ENCODE measurements around the gene DCTN5.

The DCTN5 gene

DNA sequence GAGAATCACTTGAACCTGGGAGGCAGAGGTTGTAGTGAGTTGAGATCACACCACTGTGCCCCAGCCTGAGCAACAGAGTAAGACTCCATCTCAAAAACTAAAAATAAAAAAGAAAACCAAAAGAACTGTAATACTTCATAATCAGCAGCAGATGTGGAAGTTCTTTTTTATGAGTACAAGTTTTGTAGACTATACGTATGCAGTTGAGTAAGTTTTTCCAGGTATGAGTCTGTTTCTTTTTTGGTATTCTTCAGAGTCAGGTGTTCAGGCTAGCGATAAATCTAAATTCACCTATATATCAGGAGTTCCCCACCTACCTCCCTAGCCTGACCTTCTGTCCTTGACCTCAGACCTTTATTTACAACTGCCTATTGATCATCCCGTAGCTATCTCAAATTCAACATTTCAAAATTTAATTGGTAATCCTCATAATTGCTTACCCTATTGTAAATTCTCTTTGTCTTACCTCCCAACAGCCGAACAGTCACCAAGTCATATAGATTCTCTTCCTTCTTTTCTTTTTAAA is 10.7 kb downstream of the DCTN5 start:
- no peak for TF ChIP-seq CTCF (IDR thresholded peaks at IDR 0.05; ENCODE audit: control insufficient read depth, insufficient read depth, low read depth, low read length, missing control alignments)
- no peak overlapping the region for H3K4me3 ChIP-seq (ENCODE audit: control insufficient read depth, low read depth, low read length)

GRCh38 chr16:23663918-23664317 is 22.7 kb downstream of the DCTN5 start:
- DNase-seq (ENCODE audit: low read depth) = no peak
- no peak for TF ChIP-seq CTCF (IDR thresholded peaks at IDR 0.05; ENCODE audit: control insufficient read depth, insufficient read depth, low read depth, low read length, missing control alignments)
- H3K4me3 ChIP-seq (ENCODE audit: control insufficient read depth, low read depth, low read length) = no peak overlapping the region

More for the DNA sequence above, 10.7 kb downstream of the DCTN5 start:
- no peak for DNase-seq (ENCODE audit: low read depth)

DNA sequence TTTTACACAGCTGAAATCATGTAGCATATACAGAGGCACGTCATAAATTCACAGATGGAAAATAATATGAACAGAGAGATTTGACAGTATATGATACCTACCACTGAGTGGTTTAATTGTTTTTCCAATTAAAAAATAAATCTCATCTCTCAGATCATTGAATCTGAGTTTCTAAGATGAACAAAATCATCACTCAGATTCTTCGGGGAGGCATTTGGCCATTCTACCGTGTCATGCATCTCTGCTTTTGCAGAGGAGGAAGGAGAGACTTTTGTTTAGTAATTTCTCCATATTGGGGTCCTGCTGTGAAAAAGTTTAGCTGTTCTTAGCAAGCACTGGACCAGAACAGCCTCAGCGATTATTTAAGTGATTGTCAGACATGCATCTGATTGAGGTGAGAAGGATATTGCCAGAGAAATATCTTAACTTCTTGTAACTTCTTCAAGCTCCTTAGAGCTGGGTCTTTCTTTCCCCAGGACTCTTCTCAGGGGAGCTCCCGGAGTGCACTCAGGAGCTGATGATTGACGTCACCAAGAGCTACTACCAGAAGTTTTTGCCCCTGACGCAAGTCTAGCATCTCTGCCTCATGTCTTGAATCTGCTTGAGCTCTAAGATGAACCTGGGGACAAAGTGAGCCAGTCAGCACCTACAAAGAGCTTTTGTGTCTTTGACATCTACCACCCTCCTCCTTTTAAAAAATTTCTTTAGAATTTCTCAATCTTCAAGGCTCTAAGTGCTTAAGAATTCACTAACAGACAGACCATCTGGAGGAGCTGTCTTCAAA is 25.5 kb downstream of the DCTN5 start:
- no peak for TF ChIP-seq CTCF (IDR thresholded peaks at IDR 0.05; ENCODE audit: control insufficient read depth, insufficient read depth, low read depth, low read length, missing control alignments)
- DNase-seq (ENCODE audit: low read depth) = no peak
- H3K4me3 ChIP-seq (ENCODE audit: control insufficient read depth, low read depth, low read length) = no peak overlapping the region

- DNase-seq (ENCODE audit: low read depth) = no peak
- H3K4me3 ChIP-seq (ENCODE audit: control insufficient read depth, low read depth, low read length) = no peak overlapping the region
- no peak for TF ChIP-seq CTCF (IDR thresholded peaks at IDR 0.05; ENCODE audit: control insufficient read depth, insufficient read depth, low read depth, low read length, missing control alignments)
Measured at GRCh38 chr16:23667355-23667659, 26.0 kb downstream of the DCTN5 start.

- no peak for TF ChIP-seq CTCF (IDR thresholded peaks at IDR 0.05; ENCODE audit: control insufficient read depth, insufficient read depth, low read depth, low read length, missing control alignments)
- no peak for DNase-seq (ENCODE audit: low read depth)
- no peak overlapping the region for H3K4me3 ChIP-seq (ENCODE audit: control insufficient read depth, low read depth, low read length)
Measured at GRCh38 chr16:23668225-23668624, 27.0 kb downstream of the DCTN5 start.

DNA sequence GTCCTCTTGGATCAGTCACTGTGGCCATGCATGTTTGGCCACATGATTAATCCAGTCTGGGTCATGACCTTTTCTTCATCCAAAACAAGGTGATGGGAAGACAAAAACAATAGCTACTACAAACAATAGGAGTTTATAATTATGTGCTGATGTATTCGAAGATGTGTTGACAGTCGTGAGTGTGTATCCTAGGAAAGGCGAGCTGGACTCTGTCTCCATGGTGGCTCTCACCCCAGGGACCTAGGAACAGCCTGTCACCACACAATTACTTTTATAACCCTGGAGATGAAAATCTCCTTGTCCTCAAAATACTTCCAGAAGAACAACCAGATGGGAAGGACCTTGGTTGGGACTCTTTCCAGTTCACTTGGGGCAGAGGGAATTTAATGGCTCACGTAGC is 27.6 kb downstream of the DCTN5 start:
- TF ChIP-seq CTCF (IDR thresholded peaks at IDR 0.05; ENCODE audit: control insufficient read depth, insufficient read depth, low read depth, low read length, missing control alignments) = no peak
- DNase-seq (ENCODE audit: low read depth) = no peak
- H3K4me3 ChIP-seq (ENCODE audit: control insufficient read depth, low read depth, low read length) = no peak overlapping the region

Data from AG09309 (cell line).